ENCODE results near the gene CHMP3.

DNA sequence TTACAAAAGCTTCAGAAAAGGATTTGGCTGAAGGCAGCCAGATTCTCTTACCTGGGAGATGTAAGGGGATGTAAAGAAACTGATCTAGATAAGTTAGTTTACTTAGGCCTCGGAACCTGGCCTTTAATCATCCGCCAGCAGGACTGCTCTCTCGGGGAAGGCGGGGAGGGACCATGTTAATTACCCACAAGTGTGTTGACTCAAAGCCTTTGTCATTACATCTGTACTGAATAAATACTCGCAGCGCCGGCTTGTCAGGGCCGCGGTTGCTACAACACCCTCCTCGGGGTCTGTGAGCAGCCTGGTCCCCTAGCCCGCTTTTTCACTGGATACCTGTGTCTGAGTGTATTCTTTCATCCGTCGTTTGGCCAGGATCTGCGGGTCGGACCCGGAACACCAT lies 6.7 kb downstream of the CHMP3 start:
- TF ChIP-seq CTCF (IDR thresholded peaks at IDR 0.05) (no peak), POLR2AphosphoS5 (IDR thresholded peaks at IDR 0.05; ENCODE audit: low read depth, low read length) (no peak), REST (IDR thresholded peaks at IDR 0.05; ENCODE audit: insufficient read depth in 1 of 2, low read depth in 2 of 2, low read length in 1 of 2) (no peak)

All from Panc1 (cell line).